ENCODE results near the gene ATP6V0D1.

ATP6V0D1 gene

DNA sequence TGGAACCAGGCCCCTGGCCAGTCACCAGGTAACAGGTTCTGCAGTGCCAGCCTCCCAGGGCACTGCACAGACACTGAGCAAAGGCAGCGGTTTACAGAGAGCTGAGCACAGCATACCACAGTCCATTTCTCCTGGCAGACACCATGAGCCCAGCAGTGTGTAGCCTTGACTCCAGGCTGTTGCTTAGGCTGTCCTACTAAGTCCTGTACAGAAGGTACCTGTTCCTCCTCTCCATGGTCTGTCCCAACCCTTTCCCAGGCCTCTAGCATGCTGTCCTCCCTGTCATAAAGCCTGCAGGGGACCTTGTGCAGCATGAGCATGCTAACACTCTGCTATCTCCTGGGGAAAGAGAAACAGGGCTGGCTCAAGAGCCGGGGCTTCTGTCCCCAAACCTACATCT lies 20.0 kb downstream of the ATP6V0D1 start:
- DNase-seq = no peak

DNA sequence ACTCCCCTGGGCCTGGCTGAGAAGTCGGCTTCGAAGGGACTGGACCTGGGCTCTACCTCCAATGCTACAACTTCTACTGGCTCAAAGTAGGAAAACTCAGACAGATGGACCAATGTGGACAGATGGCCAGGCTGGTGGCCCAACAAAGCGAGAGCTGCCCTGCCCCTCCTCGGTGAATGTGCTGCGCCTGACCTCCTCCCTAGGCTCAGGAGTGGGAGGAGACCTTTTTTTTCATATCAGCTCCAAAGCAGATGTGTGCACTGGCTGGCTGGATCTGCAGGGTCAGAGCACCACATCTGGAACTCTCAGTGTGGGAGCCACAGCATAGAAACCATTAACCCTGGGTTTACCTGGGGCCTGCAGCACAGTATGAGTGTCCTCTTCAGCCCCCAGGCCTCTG lies 20.8 kb downstream of the ATP6V0D1 start:
- no peak for DNase-seq

DNA sequence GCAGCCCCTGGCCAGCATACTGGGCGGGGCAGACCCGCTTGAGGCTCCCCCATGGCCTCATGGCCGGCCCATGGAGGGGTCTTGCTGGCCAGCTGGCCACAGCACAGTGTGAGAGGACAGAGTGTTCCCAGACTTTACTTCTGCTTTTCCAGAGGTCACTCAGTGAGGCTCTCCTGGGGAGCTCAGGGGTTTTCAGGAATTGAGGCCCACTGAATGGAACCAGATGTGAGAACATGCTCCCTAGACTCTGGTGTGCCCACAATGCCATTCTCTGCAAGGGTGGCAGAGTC lies 21.2 kb downstream of the ATP6V0D1 start:
- no peak for DNase-seq

DNA sequence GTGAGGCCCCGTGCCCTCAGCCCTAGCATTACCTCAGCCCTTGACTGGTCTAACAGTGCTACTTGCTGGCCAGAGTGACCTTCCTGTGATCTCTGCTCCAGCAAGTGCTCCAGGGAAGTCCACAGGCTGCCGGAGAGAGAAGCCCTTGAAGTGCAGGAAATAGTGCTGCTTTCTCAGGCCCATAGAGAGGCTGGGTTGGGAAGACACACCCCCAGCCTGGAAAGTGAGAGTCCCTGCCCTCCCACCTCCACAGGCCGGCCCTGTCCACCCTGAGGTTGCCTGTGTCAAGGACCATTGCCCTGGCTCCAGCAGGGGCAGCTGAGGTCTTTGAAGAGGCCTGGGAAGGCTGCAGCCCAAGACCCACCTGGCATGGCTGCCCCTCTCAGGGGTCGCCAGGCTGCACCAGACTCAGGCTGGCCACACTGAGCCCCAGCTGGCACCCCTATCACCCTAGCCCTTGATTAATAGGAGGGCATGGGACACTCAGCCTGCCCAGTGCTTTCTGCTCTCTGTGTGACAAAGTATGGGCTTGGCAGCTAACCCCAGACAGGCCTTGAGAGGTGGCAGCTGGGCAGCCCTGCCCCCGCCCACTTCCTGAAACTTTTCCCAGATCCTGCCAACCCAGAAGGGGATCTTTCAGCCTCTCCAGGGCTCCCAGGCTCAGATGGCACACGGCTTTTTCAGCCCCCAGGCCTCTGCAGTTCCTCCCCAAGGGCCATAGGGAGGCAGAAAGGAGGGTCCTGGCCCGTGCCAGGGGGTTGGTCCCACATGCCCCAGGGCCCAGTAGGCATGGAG lies 21.7 kb downstream of the ATP6V0D1 start:
- DNase-seq = no peak

DNA sequence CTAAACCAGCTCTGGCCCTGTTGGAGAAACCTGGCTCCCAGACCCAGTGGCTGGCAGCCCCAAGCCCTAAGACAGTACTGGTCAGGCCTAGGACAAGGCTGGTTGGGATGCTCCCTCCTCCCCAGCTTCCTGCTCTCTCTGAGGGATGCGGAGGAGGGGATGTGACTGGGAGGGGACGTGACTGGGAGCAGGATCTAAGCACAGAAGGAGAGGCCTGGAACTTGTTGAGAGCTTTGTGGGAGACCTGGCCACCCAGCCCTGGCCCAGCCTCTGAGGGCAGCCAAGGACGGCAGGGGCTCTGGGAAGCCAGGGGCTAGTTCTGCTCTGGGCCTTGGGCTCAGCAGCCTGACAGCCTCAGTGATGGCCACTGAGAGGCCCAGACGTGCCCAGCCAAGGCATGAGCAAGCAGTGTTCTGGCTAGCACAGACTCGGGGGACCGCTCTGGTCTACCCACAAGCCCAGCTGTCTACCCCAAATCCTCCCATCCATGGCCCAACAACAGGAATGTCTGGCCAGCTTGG lies 22.8 kb downstream of the ATP6V0D1 start:
- DNase-seq = no peak

DNA sequence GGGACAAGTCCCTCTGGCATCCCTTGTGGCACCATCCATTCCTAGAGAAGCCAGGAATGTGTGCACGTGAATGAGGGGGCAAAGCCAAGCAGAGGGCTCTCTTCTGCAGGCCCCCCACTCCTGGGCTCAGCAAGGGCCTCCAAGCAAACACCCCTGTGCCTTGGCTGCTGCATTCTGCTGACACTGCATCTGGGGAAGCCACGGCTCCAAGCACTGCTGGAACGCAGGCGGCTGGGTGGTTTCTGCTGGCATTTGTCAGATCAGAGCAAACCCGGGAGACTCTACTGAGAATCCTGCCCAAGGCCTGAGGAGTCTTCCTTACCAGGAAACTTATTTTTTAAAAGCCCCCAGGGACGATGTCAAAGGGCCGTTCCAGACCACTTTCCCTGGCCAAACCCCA lies 23.3 kb downstream of the ATP6V0D1 start:
- DNase-seq = no peak

DNA sequence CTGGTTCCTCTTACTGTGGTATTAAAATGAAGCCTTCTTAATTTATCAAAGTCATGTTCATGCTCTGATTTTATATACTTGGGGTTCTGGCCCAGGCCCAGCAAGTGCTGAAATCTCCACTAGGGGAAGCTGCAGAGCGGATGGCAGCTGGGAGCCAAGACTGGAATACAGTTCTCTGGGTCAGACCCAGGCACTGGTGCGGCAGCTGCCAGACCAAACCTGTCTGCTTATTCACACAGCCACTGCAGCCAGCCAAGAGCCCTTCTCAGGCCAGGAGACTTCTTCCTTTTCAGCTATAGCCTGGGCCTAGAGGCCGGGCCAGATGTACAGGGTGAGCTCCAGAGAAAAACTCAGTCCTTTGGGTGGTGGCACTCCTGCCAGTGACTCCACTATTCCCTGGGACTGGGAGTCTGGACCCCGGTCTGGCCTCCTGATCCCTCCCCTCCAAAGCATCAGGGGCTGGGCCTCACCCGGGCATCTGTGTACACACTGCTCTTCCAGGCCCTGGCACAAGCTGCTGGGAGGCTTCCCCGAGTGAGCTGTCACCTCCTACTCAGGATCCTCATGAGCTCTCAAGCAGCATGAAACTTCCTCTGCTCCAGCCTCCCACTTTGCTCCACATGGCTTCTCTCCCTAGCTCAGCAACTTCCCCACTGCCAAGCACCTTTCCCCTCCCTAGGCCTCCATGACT lies 24.4 kb downstream of the ATP6V0D1 start:
- DNase-seq = no peak

DNA sequence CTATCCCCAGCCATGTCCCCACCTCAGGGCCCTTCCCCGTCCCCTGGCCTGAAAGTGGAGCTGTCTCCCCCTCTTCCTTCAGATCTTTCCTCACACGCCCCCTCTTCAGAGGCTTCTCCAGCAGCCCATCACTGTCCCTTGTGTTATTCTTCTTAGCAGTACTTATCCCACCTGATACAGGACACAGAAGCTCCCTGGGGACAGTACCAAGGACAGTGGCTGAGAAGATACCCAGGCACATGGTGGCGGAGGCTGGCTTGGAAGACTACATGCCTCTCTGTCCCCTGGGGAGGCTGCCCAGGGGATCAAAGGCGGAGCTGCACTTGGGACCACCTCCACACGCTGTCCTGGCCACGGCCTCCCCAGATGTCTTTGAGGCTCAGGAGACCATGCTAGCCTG lies 26.1 kb downstream of the ATP6V0D1 start:
- no peak for DNase-seq

DNA sequence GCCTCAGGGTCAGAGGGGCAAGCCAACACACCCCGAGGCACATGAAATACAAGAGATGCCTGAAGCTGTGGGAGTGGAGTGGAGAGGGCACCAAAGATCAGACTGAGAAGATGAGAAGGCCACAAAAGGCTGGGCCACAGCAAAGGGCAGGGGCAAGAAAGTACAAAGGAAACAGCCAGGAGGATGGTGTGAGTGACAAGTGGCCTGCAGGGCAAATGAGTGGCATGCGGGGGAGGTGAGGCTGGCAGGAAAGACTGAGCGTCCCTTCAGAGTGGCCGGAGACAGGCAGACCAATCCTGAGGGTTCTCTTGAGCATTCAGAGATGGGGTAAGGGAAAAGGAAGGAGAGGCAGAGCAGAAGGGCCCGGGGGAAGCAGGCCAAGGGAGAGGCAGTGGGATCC lies 26.9 kb downstream of the ATP6V0D1 start:
- DNase-seq = no peak

DNA sequence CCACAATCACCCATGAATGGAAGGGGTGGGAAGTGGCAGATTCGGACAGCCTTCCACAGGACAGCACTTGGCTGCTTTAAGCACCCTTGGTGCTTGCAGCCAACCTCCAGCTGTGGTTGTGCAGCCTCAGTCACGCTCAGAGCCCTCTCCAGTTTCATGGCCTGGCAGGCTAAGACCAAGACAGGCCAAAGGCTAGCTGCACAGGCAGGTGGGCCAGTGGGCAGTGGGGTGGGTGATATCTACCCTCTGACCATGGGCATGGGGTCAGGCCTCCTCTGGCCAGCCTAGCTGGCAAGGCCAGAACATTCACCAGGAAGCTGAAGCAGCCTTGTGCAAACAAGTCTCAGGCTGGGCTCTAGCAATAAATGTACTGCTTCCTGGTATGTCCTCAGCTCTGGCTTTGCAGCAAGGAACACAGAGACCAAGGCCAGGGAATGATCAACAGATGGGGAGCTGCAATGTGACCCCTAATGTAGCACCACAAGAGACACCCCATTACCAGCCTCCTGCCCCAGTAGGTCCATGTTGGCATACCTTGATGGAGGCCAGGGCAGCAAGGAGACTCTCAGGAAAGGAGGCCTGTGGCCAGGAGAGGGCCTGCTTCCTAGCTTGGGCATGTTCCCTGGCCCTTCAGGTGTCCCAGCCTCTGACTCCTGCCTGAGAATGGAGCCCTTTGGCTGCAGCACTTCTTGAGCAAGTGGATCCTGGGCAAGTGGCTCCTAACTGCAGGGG lies 29.1 kb downstream of the ATP6V0D1 start:
- no peak for DNase-seq

DNA sequence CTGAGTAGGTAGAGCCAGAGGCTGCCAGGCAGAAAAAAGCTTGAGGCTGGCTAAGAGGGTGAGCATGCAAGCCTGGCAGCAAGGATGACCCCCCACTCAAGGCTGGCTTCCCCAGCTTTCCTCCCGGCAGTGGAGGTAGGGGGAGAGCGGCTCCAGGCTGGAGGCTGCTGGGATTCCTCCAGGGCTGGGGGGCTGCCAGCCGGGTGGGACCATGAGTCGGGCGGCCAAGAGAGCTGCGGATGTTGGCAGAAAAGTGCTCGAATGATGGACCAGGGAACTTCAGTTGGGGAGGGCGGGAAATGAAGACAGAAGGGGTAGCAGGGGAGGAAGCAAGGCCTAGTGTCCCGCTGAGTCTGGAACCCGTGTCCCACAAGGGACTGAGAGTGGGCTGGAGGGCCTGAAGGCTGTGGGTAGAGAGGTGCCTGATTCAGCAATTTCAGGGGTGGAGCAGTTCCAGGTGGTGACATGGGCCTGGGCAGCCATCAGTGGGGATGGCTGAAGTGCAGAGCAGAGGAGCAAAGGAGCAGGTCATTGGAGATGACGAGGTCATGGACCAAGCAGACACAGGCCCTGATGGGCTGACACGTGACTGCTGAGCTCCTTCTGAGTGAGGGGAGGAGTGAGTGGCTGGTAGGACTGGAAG lies 29.8 kb downstream of the ATP6V0D1 start:
- peak; percentile 71 for DNase-seq

DNA sequence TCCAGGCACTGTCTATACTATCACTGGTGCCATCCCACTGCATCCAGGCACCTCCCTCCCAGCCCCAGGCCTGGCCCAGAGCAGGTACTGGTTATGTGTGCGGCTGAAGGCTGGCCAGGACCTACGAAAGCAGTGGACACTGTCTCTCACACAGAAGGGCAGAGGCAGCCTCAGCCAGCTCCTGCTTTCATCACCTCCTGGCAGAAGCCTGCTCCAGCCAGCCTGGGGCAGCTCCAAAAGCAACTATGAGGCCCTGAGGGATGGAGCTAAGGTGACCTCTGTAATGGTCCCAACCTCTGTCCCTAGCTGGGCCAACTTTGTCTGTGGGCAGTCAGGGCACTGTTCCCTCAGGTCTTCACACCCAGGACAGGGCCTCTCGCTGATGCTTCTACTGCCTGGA lies 31.2 kb downstream of the ATP6V0D1 start:
- DNase-seq = no peak

DNA sequence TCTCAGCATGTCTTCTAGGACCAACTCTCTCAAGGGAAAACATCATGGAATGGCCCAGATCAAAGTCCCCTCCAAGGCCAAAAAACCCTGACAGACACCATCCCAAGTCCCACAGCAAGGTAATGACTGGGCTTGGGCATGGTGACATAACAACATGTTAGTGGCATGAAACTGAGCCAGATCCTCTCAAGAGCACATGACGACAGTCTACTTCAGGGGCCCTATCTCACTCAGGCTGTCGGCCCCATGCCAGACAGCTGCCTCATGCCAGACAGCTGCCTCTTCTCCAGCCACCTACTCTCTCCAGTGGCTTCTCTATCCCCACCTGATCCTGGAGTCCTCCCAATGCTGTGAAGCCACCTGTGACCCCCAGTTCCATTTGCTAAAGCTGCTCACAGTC lies 31.6 kb downstream of the ATP6V0D1 start:
- no peak for DNase-seq

DNA sequence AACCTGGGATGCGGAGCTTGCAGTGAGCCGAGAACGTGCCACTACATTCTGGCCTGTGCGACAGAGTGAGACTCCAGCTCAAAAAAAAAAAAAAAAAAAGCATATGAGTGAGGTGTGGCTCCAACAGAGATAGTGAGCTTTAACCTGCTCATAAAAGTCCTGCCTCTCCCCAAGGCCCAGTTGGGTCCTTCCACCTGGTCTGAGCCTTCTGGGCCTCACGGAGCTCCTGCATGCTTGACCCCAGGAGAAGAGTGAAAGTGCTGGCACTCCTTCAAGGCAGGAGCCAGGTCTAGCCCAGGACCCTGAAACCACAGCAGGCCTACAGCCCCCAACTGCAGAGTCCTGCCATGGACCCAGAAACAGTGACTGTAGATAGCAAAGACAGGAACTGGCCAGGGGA lies 32.4 kb downstream of the ATP6V0D1 start:
- no peak for DNase-seq

DNA sequence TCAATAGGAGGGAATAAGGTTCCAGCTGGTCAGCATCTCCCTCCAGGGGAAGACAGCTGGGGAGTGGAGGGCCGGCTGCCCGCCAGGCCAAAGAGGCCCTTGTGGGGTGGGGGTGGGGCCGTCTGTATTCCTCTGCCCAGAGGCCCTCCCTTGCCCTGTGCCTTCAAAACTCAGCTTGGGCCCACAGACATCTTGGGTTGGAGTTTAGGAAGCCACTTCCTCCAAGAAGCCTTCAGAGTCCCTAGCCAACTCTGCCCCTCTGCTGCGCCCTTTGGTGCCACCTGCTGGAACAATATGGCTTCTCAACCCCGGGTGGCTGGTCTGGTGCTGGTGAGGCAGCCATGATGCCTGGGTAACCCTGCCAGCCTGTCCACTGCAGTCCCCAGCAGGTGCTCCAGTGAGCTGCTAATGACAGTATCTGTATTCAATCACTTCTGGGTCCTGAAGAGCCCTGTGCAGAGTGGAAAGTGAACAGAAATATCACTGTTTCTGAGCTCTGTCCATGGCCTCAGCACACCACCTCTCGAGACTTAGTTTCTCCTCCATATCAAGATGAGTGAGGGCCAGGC lies 33.4 kb downstream of the ATP6V0D1 start:
- no peak for DNase-seq

DNA sequence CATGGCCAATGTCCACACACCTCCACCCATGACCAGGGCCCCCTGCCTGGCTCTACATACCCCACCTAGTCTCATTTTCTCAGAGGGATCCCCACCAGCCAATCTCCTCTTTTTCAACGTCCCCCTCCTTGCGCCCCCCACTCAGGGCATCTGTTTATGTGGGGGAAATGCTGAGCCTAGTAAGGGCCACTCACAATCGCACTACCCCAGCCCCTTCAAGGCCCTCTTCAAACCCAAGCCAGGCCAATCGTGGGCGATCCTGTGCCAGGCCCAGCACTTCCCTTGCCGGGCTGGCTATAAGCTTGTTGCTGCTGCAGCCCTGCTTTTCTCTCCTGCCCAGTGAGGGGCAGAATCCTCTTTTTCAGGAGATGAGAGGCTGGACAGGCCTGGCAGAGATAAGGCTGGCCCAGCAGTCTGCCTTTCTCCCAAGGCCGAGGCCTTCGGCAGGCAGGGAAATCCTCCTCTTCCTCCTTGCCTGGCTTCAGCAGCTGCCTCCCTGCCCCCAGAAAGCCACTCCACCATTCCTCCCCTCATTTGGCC lies 33.9 kb downstream of the ATP6V0D1 start:
- no peak for DNase-seq

DNA sequence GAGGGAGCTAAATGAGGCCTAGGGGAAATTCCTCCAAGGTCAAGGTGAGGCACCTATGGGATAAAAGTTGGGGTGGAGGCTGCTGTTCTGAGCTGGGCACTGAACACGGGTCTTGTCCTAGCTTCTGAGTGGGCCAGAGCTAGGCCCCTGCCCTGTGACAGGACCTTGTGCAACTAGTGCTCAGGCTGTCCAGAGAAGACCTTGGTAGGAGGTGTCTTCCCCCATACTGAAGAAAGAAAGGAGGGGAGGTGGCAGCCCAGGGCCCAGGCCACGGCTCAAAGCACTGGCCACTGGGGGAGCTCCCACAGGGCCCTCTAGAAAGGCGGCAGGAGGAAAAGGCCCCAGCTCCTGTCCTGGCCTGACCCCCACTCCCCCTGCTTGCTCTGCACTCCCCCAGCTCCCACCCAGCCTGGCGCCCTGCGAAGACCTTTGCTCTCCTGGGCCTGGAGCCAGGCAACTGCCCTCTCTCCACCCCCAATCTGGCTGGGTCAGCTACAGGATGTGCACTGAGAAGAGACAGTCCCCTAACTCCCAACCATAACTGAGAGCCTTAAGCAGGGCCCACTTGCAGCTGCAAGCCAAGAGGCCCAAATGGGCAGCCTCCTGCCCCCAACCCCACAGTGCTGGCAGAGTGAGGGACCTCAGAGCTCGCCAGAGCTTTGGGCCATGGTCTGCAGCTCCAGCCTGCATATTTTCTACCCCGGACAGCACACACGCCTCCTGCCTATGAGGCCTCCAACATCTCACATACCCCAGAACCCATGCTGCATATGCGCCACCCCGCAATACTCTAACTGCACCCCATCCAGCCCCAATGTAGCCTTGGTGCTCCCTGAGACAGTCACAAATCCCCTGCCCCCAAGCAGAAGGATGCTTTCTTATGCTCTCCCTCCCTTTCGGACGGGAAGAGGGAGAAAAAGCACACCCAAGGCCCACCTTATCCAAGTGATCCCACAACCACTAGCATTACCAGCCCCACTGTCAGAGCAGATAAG lies 34.7 kb downstream of the ATP6V0D1 start:
- no peak for DNase-seq

DNA sequence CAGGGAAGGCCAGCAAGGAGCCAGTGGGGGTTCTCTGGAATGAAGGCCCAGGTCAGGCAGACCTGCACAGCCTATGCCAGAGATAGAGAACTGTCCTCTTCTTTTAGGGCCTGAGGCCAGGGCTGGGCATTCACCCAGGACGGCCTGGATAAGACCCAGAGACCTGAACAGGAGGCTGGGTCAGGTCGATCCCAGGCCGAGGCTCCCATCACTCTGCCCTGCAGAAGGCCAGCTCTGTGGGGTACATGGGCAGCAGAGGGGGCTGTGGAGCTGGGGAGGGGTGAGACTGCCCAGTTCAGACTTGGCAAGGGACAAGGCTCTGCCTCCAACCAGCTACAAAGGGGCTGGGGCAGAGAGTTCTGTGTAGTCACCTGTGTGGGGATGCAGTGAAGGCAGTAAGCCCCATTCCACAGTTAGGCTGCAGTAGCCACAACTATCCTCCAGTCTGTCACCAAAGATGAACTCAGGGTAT lies 35.5 kb downstream of the ATP6V0D1 start:
- DNase-seq = no peak

DNA sequence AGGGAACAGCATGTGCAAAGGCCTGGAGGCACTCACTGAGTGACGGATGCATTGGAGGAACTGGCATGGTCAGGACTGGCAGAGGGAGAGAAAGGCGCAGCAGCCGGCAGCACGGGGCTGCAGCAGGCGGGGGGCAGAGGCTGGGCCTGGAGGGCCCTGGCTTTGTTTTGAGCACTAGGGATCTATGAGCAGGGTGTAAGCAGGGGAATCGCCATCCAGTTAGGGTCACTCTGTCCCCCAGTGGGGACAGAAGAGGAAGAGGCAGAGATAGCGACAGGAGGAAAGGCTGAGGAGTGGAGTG lies 35.9 kb downstream of the ATP6V0D1 start:
- DNase-seq = no peak

DNA sequence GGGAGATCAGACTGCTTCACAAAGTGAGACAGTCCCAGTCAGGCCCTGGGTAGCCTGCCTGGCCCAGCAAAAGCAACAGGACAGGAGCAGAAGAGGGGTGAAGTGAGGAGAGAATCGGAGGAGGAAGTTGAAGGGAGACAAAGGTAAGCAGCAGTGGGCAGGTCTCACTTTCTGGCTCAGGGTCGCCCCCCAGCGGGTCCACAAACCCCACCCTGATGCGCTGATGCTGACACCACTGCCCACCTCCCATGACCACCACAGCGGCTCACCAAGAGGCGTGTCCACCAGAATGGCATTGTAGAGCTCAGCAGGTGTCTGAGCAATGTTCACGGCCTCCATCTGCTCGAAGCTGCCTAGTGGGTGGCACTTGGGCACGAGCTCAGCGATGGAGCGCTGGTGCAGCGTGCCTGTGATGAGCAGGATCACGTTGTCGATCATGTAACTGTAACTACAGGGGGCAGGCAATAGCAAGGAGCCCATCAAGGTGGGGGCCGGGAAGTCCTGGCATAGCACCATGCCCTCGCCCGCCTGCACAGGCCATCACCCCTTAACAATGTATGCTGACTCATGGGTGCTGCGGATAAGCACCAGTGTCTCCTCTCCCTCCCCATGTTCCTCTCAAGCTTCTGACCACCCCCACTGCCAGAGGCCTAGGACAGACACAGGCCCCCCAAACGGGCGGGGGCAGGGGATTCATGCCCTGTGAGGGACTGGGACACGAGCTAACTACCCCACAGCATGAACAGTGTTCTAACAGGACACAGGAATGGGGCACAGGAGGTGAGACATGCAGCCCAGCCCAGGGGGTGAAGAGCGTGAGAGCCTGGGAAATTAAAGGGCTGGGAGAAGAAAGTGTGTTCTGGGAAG lies 36.5 kb downstream of the ATP6V0D1 start:
- no peak for DNase-seq

DNA sequence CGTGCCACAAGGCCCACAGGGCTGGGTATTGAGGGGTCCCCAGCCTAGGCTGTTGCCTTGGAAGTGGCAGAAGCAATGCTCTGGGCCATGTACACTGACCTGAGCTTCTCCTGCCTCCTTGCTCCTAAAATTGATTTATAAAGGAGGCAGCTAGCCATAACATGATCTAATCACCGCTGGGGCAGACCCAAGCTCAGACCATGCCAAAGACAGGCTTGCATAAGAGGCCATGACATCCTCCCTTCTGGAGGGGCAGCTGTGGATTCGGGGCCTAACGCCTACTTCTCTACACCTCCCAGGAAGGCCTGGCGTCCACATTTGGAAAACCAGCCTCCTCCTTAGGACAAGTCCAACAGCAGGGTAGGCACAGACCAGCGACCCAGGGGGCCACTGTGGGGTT lies 37.7 kb downstream of the ATP6V0D1 start:
- no peak for DNase-seq
